GM12878 (cell line): ENCODE results near the gene COL9A1. TPM values are rescaled to one million over a fixed set of nuclear protein-coding genes. Genes with fewer than 3 reads are reported as not detected.

Source experiments
- ATAC-seq: fragments of 200-7000 bp; cut with Tn5 transposase; 3 replicates; pipeline ENCODE4 v1.9.1; 2020; ENCODE audit warnings: mild to moderate bottlenecking, moderate library complexity
- BruUV-seq: library from RNA; stranded (reverse); fragments of 400-500 nt; replicated peaks from 2 replicates; lab custom pipeline; 2021; lab: Mats Ljungman, UMichigan
- CTCF ChIA-PET: fragments of 300-600 bp; sonication (Branson Sonifier 250); formaldehyde crosslinking; extraction: SDS; loops from one replicate; lab custom pipeline; 2021; ENCODE audit warnings: inconsistent platforms; lab: Yijun Ruan, JAX
- POLR2A ChIA-PET: fragments of 350-600 bp; formaldehyde crosslinking; extraction: SDS; loops from one replicate; lab custom pipeline; 2021; ENCODE audit warnings: inconsistent platforms; lab: Charles Lee
- RAD21 ChIA-PET: fragments of 300-600 bp; sonication (Branson Sonifier 250); formaldehyde crosslinking; loops from one replicate; lab custom pipeline; 2023; ENCODE audit warnings: antibody characterized with exemption; ENCODE audit not compliant: unreplicated experiment; lab: Charles Lee
- SMC1A ChIA-PET: fragments of 300-600 bp; sonication (Branson Sonifier 250); formaldehyde crosslinking; loops from one replicate; lab custom pipeline; 2023; ENCODE audit not compliant: unreplicated experiment, uncharacterized antibody; lab: Charles Lee
- DNase-seq: peaks from one replicate; pipeline ENCODE4 v3.0.0-alpha.2; 2011; ENCODE audit warnings: low read depth, low spot score
- FAIRE-seq: peaks from 3 replicates; lab custom pipeline; 2011; peaks lifted over from hg19 to GRCh38; lab: Jason Lieb, UNC
- H2AFZ ChIP-seq: 2 replicates; pipeline ENCODE4 v1.6.0; 2011; ENCODE audit warnings: low read depth, low read length, control low read depth; ENCODE audit not compliant: control insufficient read depth
- H3K27ac ChIP-seq: 2 replicates; pipeline ENCODE4 v1.5.1; 2011; ENCODE audit warnings: control low read depth; ENCODE audit not compliant: control insufficient read depth, insufficient read depth
- H3K27me3 ChIP-seq, 2 experiments: replicated peaks in 1 of 2; 2 replicates each; pipeline versions ENCODE4 v1.6.0 to v1.6.1; 2011; ENCODE audit warnings: low read length in 1 of 2; ENCODE audit not compliant: control insufficient read depth in 2 of 2, insufficient read depth in 2 of 2
- H3K36me3 ChIP-seq, 2 experiments: 2 replicates each; pipeline ENCODE4 v1.5.1; 2011; ENCODE audit warnings: low read length in 1 of 2; ENCODE audit not compliant: control insufficient read depth in 2 of 2, insufficient read depth in 2 of 2
- H3K4me1 ChIP-seq: 2 replicates; pipeline ENCODE4 v1.6.1; 2011; ENCODE audit warnings: mild to moderate bottlenecking, low read length, moderate library complexity, mixed read lengths; ENCODE audit not compliant: control insufficient read depth, insufficient read depth
- H3K4me2 ChIP-seq: 2 replicates; pipeline ENCODE4 v1.6.0; 2011; ENCODE audit warnings: control low read depth; ENCODE audit not compliant: control insufficient read depth, insufficient read depth
- H3K4me3 ChIP-seq: fragments of 200-600 bp; sonication (generic); 2 replicates; pipeline ENCODE4 v1.5.1; 2016
- H3K79me2 ChIP-seq: 2 replicates; pipeline ENCODE4 v1.6.0; 2011; ENCODE audit warnings: low read length; ENCODE audit not compliant: control insufficient read depth, insufficient read depth
- H3K9ac ChIP-seq: 2 replicates; pipeline ENCODE4 v1.8.0; 2011; ENCODE audit warnings: low read length, control low read depth, mixed read lengths; ENCODE audit not compliant: control insufficient read depth, insufficient read depth
- H3K9me3 ChIP-seq: replicated peaks from 3 replicates; pipeline ENCODE4 v1.5.1; 2011; ENCODE audit warnings: mild to moderate bottlenecking, low read length; ENCODE audit not compliant: control insufficient read depth, insufficient read depth
- H4K20me1 ChIP-seq: 2 replicates; pipeline ENCODE4 v1.6.0; 2011; ENCODE audit not compliant: control insufficient read depth, insufficient read depth
- ASH2L ChIP-seq: fragments of 300-600, 200-600 bp; sonication (generic); IDR thresholded peaks from 2 replicates; pipeline ENCODE4 v1.6.1; 2017; ENCODE audit warnings: low read depth, mild to moderate bottlenecking, borderline replicate concordance
- EED ChIP-seq: sonication (generic); IDR thresholded peaks from 2 replicates; pipeline ENCODE4 v1.6.1; 2016; ENCODE audit warnings: antibody characterized with exemption, low read depth
- EZH2 ChIP-seq: IDR thresholded peaks from 2 replicates; pipeline ENCODE4 v1.6.1; 2012; ENCODE audit warnings: low read depth, mild to moderate bottlenecking, control low read depth, inconsistent platforms, low read length, borderline replicate concordance; ENCODE audit not compliant: control insufficient read depth
- HDGF ChIP-seq: fragments of 450-650 bp; IDR thresholded peaks from 2 replicates; pipeline ENCODE4 v1.6.1; 2016; ENCODE audit warnings: antibody characterized with exemption
- LARP7 ChIP-seq: fragments of 450-650 bp; IDR thresholded peaks from 2 replicates; pipeline ENCODE4 v1.6.1; 2017; ENCODE audit warnings: mild to moderate bottlenecking
- MAX ChIP-seq: IDR thresholded peaks from 2 replicates; pipeline ENCODE4 v1.6.1; 2012; ENCODE audit warnings: low read depth, low read length, improper control_type of control experiment
- NFXL1 ChIP-seq: fragments of 450-650 bp; IDR thresholded peaks from 2 replicates; pipeline ENCODE4 v1.6.1; 2017; ENCODE audit warnings: antibody characterized with exemption, mild to moderate bottlenecking, borderline replicate concordance
- NFYB ChIP-seq: IDR thresholded peaks from 2 replicates; pipeline ENCODE4 v1.6.1; 2011; ENCODE audit warnings: low read depth, mild to moderate bottlenecking, low read length, improper control_type of control experiment, moderate library complexity; ENCODE audit not compliant: insufficient read depth
- NR2C1 ChIP-seq: fragments of 450-650 bp; IDR thresholded peaks from 2 replicates; pipeline ENCODE4 v1.6.1; 2017; ENCODE audit warnings: antibody characterized with exemption, mild to moderate bottlenecking, moderate library complexity
- SP1 ChIP-seq: IDR thresholded peaks from one replicate; pipeline ENCODE4 v1.6.1; 2011; ENCODE audit warnings: low read depth, low read length
- SPI1 ChIP-seq: IDR thresholded peaks from 2 replicates; pipeline ENCODE4 v1.6.1; 2011; ENCODE audit warnings: low read depth, mild to moderate bottlenecking, low read length, moderate library complexity, borderline replicate concordance; ENCODE audit not compliant: insufficient read depth
- TCF7 ChIP-seq: IDR thresholded peaks from 2 replicates; pipeline ENCODE4 v1.6.1; 2014; ENCODE audit warnings: antibody characterized with exemption, borderline replicate concordance
- ZNF217 ChIP-seq: fragments of 450-650 bp; IDR thresholded peaks from 2 replicates; pipeline ENCODE4 v1.6.1; 2017; ENCODE audit warnings: antibody characterized with exemption, mild to moderate bottlenecking
- ZNF384 ChIP-seq: IDR thresholded peaks from 2 replicates; pipeline ENCODE4 v1.6.1; 2012; ENCODE audit warnings: low read depth, mild to moderate bottlenecking, low read length, improper control_type of control experiment, borderline replicate concordance
- ZNF622 ChIP-seq: fragments of 450-650 bp; IDR thresholded peaks from 2 replicates; pipeline ENCODE4 v1.6.1; 2017; ENCODE audit warnings: mild to moderate bottlenecking, inconsistent platforms
- WGBS: methylation state at CpG from one replicate; pipeline ENCODE4 v1.1.6; 2016; ENCODE audit warnings: low lambda C conversion rate; ENCODE audit not compliant: insufficient replicate concordance, insufficient coverage; ENCODE audit errors: missing lambda C conversion rate; 5-methylcytosine and 5-hydroxymethylcytosine counted together
- in situ Hi-C: fragments of 300-500 bp; cut with MboI; formaldehyde crosslinking; loops from 9 replicates; pipeline ENCODE4 v1.14.3; 2018; ENCODE audit warnings: mixed read lengths
- intact Hi-C: fragments of 100-400 bp; cut with micrococcal nuclease; formaldehyde crosslinking; loops from one replicate; pipeline ENCODE4 v1.14.2; 2022; ENCODE audit not compliant: unreplicated experiment
- polyA plus RNA-seq, 11 experiments: library from polyadenylated mRNA; depleted of rRNA in 4 of 11; unstranded in 6 of 11; stranded (reverse) in 5 of 11; fragments of >200 nt; fragmentation: Nextera tagmentation in 4 of 11; fragmentation: Illumina TruSeq in 1 of 11; extraction: Ambion mirVana in 4 of 11; extraction: Trizol in 1 of 11; gene quantifications; 1 replicate in 1 of 11; 2 replicates in 10 of 11; pipeline versions ENCODE4 v1.2.1 to v1.2.3, GENCODE V29; 2011 to 2016; ENCODE audit warnings: inconsistent platforms in 2 of 11, missing spikeins in 2 of 11, low read depth in 1 of 11
- total RNA-seq, 4 experiments: library from RNA; depleted of rRNA in 3 of 4; stranded (reverse); fragments of >200 nt in 3 of 4; fragmentation: Illumina TruSeq in 1 of 4; extraction: Trizol in 1 of 4; gene quantifications; 2 replicates each; pipeline versions ENCODE4 v1.2.1 to v1.2.3, GENCODE V29; 2013 to 2021
- TF ChIP-seq, protein P1 (sequence below): IDR thresholded peaks from 2 replicates; pipeline ENCODE4 v1.6.1; 2012; ENCODE audit warnings: improper control_type of control experiment, low read depth, low read length; ENCODE audit not compliant: insufficient replicate concordance

The COL9A1 gene
- total and polyA plus RNA-seq, 10 of the 15 experiments (the other 5 are each of a cell fraction or from before 2014, with no cell fraction given): not detected

- TF ChIP-seq SPI1: no peak
These were observed 71.6 kb downstream of the COL9A1 start (continued) for GRCh38 chr6:70231311-70231710.

- TF ChIP-seq ZNF384 (no peak), NR2C1 (no peak), HDGF (no peak), TCF7 (no peak), SP1 (no peak), EED (no peak), ZNF622 (no peak), EZH2 (no peak), ZNF217 (no peak), NFXL1 (no peak), LARP7 (no peak), ASH2L (no peak), MAX (no peak), NFYB (no peak)
- TF ChIP-seq, protein P1, sequence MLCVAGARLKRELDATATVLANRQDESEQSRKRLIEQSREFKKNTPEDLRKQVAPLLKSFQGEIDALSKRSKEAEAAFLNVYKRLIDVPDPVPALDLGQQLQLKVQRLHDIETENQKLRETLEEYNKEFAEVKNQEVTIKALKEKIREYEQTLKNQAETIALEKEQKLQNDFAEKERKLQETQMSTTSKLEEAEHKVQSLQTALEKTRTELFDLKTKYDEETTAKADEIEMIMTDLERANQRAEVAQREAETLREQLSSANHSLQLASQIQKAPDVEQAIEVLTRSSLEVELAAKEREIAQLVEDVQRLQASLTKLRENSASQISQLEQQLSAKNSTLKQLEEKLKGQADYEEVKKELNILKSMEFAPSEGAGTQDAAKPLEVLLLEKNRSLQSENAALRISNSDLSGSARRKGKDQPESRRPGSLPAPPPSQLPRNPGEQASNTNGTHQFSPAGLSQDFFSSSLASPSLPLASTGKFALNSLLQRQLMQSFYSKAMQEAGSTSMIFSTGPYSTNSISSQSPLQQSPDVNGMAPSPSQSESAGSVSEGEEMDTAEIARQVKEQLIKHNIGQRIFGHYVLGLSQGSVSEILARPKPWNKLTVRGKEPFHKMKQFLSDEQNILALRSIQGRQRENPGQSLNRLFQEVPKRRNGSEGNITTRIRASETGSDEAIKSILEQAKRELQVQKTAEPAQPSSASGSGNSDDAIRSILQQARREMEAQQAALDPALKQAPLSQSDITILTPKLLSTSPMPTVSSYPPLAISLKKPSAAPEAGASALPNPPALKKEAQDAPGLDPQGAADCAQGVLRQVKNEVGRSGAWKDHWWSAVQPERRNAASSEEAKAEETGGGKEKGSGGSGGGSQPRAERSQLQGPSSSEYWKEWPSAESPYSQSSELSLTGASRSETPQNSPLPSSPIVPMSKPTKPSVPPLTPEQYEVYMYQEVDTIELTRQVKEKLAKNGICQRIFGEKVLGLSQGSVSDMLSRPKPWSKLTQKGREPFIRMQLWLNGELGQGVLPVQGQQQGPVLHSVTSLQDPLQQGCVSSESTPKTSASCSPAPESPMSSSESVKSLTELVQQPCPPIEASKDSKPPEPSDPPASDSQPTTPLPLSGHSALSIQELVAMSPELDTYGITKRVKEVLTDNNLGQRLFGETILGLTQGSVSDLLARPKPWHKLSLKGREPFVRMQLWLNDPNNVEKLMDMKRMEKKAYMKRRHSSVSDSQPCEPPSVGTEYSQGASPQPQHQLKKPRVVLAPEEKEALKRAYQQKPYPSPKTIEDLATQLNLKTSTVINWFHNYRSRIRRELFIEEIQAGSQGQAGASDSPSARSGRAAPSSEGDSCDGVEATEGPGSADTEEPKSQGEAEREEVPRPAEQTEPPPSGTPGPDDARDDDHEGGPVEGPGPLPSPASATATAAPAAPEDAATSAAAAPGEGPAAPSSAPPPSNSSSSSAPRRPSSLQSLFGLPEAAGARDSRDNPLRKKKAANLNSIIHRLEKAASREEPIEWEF: no peak
- no peaks in the 10 kb centered on the region for H4K20me1 ChIP-seq
- no peak overlapping the region for H3K4me3 ChIP-seq
- H3K79me2 ChIP-seq: no peaks in the 10 kb centered on the region
- ChIA-PET SMC1A (interaction anchor here (0.6 to 3.1 kb wide), 3 partner anchors 138 to 391 kb away, joined by 3 to 6 read pairs (median 3); no protein-coding TSS in a partner anchor), CTCF (interaction anchor here (1.1 to 1.4 kb wide), 2 partner anchors 13 to 731 kb away, joined by 3 to 4 read pairs; partner anchors contain the start of gene B3GAT2), POLR2A (no interaction called here), RAD21 (no interaction called here)
- H3K4me2 ChIP-seq: no peak overlapping the region
- WGBS: 89% methylated on average over 2 of the region's 2 CpGs
- no peak overlapping the region for H2AFZ ChIP-seq
- intact Hi-C loops (no loop called here), in situ Hi-C loops (no loop called here)
- no peak for FAIRE-seq
- H3K27ac ChIP-seq: no peak overlapping the region
- no peaks in the 10 kb centered on the region; a peak in 1 of 4 replicates for H3K27me3 ChIP-seq
- no peaks in the 10 kb centered on the region for H3K9me3 ChIP-seq
- no peak for ATAC-seq
- no TSS peak for BruUV-seq
- H3K36me3 ChIP-seq: no peaks in the 10 kb centered on the region
- no peaks in the 10 kb centered on the region for H3K4me1 ChIP-seq
- no peak for DNase-seq
- H3K9ac ChIP-seq: no peak overlapping the region
These were observed 77.8 kb downstream of the COL9A1 start for GRCh38 chr6:70225055-70225454.
